Effector memory CD4-positive, alpha-beta T cell (primary cell): ENCODE results near the gene PTPRK.
A peak's percentile ranks its signal among the peaks of the same experiment; 100 is the strongest.

Experiments used
- DNase-seq, 3 donors: peaks; one replicate each; pipeline ENCODE4 v3.0.0-alpha.2; 2020
- H3K27ac ChIP-seq: 2 replicates; pipeline ENCODE4 v1.7.0; 2013; ENCODE audit warnings: mild to moderate bottlenecking, low read length, moderate library complexity; ENCODE audit not compliant: insufficient read depth, poor library complexity, severe bottlenecking
- H3K27me3 ChIP-seq: replicated peaks from 2 replicates; pipeline ENCODE4 v1.7.0; 2013; ENCODE audit warnings: mild to moderate bottlenecking, low read length; ENCODE audit not compliant: insufficient read depth, control insufficient read depth, poor library complexity, severe bottlenecking
- H3K36me3 ChIP-seq: 2 replicates; pipeline ENCODE4 v1.7.0; 2013; ENCODE audit warnings: mild to moderate bottlenecking, low read length, moderate library complexity; ENCODE audit not compliant: control insufficient read depth, insufficient read depth
- H3K4me1 ChIP-seq: 2 replicates; pipeline ENCODE4 v1.7.0; 2013; ENCODE audit warnings: low read length, mild to moderate bottlenecking; ENCODE audit not compliant: control insufficient read depth, insufficient read depth, poor library complexity, severe bottlenecking
- H3K4me3 ChIP-seq: 2 replicates; pipeline ENCODE4 v1.7.0; 2013; ENCODE audit warnings: low read length, low read depth, mild to moderate bottlenecking; ENCODE audit not compliant: insufficient read depth, poor library complexity, severe bottlenecking
- H3K9me3 ChIP-seq: 2 replicates; pipeline ENCODE4 v1.7.0; 2013; ENCODE audit warnings: mild to moderate bottlenecking, low read length, moderate library complexity; ENCODE audit not compliant: control insufficient read depth

PTPRK gene

DNA sequence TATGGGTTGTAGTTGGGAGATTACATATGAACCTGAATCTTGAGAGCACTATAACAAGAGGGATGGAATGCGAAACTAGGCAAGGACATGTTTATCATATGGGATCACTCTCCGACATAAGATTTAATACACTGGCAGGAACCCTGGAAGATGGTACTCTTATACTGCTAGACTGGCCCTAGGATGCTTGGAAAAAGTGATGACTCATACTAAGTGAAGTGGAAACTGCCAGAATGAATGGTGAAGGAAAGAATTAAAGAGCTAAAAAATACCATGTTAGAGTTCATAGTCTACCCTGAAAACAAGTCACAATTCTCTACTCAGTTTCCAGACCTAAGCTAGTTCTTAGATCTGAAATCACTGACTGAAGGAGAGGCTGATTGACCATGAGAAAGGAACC lies 574.0 kb downstream of the PTPRK start:
- Histone ChIP-seq H3K4me1 (peaks cover 7% of the 10 kb centered on the region), H3K27me3 (no peaks in the 10 kb centered on the region), H3K9me3 (no peaks in the 10 kb centered on the region), H3K4me3 (no peak overlapping the region), H3K36me3 (no peaks in the 10 kb centered on the region), H3K27ac (no peak overlapping the region)
- DNase-seq = no peak

DNA sequence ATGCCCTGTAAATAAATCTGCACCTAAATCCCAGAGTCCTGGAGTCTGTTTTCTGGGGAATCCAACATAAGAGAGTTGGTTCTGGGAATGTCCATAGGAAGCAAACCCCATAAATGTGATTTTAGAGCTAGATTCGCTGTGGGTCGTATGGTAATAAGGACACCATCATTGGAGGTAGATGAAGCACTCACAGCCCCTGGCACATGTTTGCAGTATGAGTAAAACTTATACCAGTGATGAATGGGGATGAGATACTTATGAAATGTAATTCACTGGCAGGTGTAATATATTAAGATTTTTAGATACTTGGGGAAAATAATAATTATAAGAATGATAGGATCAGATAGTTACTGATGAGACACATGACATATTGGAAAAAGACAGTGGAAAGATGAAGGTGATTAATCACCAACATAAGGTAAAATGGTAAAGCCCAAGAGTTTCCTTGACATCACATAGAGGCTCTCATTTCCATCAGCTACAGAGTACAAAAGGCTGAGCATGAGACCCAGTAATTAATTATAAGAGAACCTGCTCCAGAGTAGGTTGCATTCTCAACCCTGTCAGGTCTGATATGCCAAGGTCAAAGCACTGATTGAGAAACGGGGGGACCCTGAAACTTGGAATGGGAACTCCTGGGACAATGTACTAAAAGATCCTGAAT lies 574.8 kb downstream of the PTPRK start:
- peaks cover 3% of the 10 kb centered on the region for H3K4me1 ChIP-seq
- H3K27ac ChIP-seq = no peak overlapping the region
- no peak for DNase-seq
- H3K9me3 ChIP-seq = no peaks in the 10 kb centered on the region
- no peaks in the 10 kb centered on the region for H3K27me3 ChIP-seq
- no peak overlapping the region for H3K4me3 ChIP-seq
- H3K36me3 ChIP-seq = no peaks in the 10 kb centered on the region

DNA sequence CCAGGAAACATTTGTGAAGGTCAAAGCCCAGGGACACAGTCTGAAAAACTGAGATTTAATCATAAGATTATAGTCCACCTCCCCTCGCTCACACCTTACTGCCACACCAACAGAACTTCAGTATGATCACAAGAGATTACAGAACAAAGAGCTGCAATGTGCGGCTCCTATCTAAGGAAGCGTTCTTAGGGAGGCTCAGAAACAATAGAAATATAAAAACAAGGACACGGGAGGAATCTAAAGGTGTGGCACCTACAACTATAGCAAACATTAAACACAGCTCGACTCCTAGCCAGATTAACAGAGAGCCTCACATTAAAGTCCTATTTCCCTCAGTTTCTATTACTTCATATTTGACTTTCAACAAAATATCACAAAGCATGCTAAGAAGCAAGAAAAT lies 579.2 kb downstream of the PTPRK start:
- H3K36me3 ChIP-seq = no peaks in the 10 kb centered on the region
- no peaks in the 10 kb centered on the region for H3K4me1 ChIP-seq
- H3K27me3 ChIP-seq = no peaks in the 10 kb centered on the region
- H3K4me3 ChIP-seq = no peak overlapping the region
- no peak for DNase-seq
- H3K9me3 ChIP-seq = no peaks in the 10 kb centered on the region
- H3K27ac ChIP-seq = no peak overlapping the region

DNA sequence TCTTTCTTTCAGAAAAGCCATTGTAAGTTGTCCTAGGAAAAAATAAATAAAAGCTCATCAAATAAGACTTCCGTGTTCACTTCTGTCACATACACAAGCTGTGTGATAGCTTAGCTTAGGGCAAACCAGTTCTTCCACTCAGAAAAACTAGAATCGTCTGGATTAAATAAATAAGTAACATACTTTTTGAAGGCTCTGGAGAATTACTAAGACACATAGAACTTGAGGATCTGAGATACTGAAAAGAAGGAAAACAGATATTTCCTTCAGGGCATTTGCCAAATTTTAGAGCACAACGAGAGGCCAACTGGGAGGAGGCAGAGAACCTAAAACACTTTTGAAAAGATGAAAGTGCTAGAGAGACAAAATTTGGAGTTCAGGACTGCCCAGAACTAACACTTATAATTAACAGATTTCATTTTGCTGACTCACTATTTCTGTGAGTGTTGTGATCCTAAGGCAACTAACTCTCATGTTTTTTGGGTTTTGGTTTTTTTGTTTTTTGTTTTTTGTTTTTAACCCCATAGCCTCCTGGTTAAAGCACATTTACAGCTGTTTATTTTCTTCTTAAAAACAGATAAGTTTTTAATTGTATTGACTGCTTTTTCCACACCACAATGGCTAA lies 580.8 kb downstream of the PTPRK start:
- H3K27ac ChIP-seq = no peak overlapping the region
- no peak for DNase-seq
- H3K9me3 ChIP-seq = no peaks in the 10 kb centered on the region
- no peak overlapping the region for H3K4me3 ChIP-seq
- peaks cover 4% of the 10 kb centered on the region for H3K4me1 ChIP-seq
- no peaks in the 10 kb centered on the region for H3K27me3 ChIP-seq
- H3K36me3 ChIP-seq = no peaks in the 10 kb centered on the region

DNA sequence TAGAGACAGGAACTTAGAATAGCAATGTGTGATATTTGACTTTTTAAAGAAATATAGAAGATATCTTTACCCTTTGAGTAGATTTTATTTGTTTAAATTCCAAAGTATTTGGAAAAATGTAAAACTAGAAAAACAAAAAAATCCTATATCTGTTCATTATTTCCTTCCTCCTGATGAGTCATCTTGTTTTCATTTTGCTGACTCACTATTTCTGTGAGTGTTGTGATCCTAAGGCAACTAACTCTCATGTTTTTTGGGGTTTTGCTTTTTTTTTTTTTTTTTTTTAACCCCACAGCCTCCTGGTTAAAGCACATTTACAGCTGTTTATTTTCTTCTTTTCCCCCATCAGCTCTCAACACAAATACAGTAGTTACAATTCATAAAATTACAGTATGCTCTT lies 581.7 kb downstream of the PTPRK start:
- DNase-seq = no peak
- H3K4me3 ChIP-seq = no peak overlapping the region
- H3K4me1 ChIP-seq = peaks cover 4% of the 10 kb centered on the region
- H3K27me3 ChIP-seq = no peaks in the 10 kb centered on the region
- no peak overlapping the region for H3K27ac ChIP-seq
- no peaks in the 10 kb centered on the region for H3K9me3 ChIP-seq
- H3K36me3 ChIP-seq = no peaks in the 10 kb centered on the region

DNA sequence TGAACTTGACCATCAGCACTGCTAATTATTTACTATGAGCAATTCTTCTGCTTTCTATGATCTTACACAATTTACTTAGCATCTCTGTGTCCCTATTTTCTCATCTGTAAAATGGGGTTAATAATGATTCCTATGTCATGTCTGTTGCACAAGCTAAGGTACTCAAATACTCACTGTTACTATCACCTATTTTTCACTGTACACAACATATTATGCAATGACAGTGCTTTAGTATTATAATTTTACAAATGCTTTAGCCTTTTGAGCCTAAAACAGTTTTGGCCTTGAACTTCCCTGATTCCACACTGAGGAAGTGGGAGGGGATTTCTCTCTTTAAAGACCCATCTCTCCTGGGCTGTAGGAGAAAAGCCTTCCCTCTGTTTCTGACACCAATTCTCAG lies 582.7 kb downstream of the PTPRK start:
- H3K4me1 ChIP-seq = peaks cover 4% of the 10 kb centered on the region
- H3K27ac ChIP-seq = no peak overlapping the region
- no peak overlapping the region for H3K4me3 ChIP-seq
- H3K36me3 ChIP-seq = no peaks in the 10 kb centered on the region
- H3K9me3 ChIP-seq = peaks cover 3% of the 10 kb centered on the region
- no peaks in the 10 kb centered on the region for H3K27me3 ChIP-seq
- DNase-seq = no peak

DNA sequence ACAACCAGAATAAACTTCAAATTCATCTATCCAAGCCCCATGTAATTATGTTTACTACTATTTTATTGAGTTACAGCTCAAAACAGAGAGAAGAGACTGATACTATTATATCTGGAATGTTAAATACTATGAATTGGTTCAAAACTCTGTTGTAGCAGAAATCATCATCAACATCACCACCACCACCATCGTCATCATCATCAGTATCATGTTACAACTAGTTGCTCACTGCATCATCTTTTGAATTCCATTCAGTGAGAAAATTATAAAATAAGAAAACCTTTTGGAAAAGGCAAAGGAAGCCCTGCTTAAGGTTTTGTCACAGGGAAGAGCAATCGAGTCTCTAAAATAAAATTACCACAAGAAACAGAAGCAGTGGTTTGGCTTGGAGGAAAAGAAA lies 583.3 kb downstream of the PTPRK start:
- no peaks in the 10 kb centered on the region for H3K36me3 ChIP-seq
- H3K27me3 ChIP-seq = no peaks in the 10 kb centered on the region
- peaks cover 6% of the 10 kb centered on the region for H3K9me3 ChIP-seq
- peaks cover 4% of the 10 kb centered on the region for H3K4me1 ChIP-seq
- no peak overlapping the region for H3K27ac ChIP-seq
- no peak for DNase-seq
- H3K4me3 ChIP-seq = no peak overlapping the region

DNA sequence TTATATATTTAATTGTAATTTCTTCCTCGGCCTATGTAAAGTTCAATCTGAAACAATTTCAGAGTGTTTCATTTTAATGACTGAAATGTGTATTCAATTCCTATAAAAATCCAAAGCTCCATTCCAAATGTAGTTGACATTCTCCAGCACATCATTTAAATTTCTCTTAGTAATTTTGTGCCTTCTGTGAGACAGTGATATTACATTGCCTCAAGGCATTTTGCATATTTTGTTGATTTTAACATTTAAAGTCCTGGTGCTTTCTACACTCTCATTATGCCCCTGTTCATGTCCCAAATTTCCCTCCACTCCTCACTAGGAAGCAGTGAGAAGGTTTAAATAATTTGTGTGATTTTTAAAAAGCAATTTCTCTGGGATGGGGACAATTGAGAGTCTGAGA lies 585.4 kb downstream of the PTPRK start:
- H3K4me1 ChIP-seq = peaks cover 4% of the 10 kb centered on the region
- no peak for DNase-seq
- peak overlapping the region; percentile 71 for H3K27ac ChIP-seq
- peak overlapping the region; percentile 24 for H3K4me3 ChIP-seq
- peaks cover 6% of the 10 kb centered on the region for H3K9me3 ChIP-seq
- H3K36me3 ChIP-seq = no peaks in the 10 kb centered on the region
- H3K27me3 ChIP-seq = no peaks in the 10 kb centered on the region

DNA sequence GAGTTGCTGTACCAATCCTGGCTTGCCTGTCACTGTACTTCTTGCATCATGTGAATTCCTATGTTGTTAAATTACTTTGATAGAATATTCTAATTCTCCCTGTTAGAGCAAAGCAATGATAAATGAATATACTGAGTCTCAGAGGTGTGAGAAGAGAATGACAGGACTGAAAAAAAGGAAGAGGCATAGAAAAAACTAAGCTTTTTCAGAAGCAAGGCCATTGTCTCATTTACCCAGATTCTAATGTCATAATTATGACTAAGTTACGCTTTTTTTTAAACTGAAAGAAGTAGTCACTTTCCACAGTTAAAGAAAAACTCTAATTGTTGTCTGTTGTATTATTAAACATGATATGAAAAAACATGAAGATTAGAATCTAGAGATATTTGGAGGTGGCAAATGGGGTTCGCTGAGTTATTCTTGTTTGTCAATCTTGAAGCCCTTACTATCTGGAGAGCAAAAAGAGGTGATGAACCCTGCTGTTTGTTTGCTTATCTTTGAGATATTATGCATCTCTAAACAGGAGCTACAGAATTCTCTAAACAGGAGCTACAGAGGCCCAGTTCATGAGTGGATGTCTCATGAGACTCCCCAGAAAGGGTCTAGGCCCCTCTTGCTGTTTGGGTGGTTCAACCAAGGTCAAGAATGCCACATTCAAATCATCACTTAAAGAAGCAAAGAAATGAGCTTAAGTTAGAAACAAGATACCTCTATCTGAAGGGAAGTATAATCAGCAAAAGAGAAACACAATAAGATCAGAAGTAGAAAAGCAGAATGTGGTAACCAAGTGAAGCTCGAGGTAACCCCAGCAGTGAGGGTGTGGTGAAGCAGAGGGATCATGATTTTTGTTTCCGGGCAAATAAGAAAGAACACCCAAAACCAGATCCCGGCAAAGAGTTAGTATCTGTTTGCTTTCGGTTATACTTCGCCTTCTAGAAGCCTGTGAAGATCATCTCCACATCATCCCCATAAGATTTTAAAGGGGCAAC lies 586.3 kb downstream of the PTPRK start:
- Histone ChIP-seq H3K4me1 (peaks cover 4% of the 10 kb centered on the region), H3K4me3 (peak overlapping the region; percentile 24), H3K9me3 (peaks cover 6% of the 10 kb centered on the region), H3K27ac (peak overlapping the region; percentile 71), H3K27me3 (no peaks in the 10 kb centered on the region), H3K36me3 (no peaks in the 10 kb centered on the region)
- DNase-seq = peak in 2 of 3 donors; percentile 8 to 11

DNA sequence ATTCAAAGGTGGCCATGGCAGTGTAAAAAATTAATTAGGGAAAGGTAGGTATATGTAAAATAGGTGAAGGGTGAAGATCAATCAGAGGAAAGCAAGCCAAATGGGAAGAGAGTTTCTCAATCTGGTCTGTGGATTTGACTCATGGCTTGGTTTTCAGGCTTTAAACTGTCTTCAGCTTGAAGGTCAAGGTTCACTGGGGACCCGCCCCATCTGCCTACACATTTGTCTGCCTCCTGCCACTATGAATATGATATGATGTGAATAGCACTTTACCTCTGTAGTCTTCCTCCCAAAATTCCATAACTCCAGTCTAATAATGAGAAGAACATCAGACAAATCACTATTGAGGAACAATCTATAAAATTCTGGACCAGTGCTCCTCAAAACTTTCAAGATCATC lies 587.3 kb downstream of the PTPRK start:
- H3K4me1 ChIP-seq = peaks cover 4% of the 10 kb centered on the region
- H3K27me3 ChIP-seq = no peaks in the 10 kb centered on the region
- DNase-seq = no peak
- no peak overlapping the region for H3K27ac ChIP-seq
- H3K9me3 ChIP-seq = peaks cover 6% of the 10 kb centered on the region
- no peaks in the 10 kb centered on the region for H3K36me3 ChIP-seq
- H3K4me3 ChIP-seq = no peak overlapping the region
